Thyroid gland (tissue), 4 donors: ENCODE measurements around the gene FAM53B.

Source experiments
- CTCF ChIP-seq, 6 experiments: fragments of 200-600 bp in 3 of 6; fragments of 450-650 bp in 3 of 6; sonication (generic) in 3 of 6; IDR thresholded peaks; one replicate each; pipeline ENCODE4 v1.5.1; 2016 to 2019; ENCODE audit warnings: antibody characterized with exemption in 6 of 6, mild to moderate bottlenecking in 2 of 6, inconsistent platforms in 1 of 6, moderate library complexity in 1 of 6
- POLR2A ChIP-seq, 2 donors: fragments of 450-650 bp; IDR thresholded peaks; one replicate each; pipeline ENCODE4 v1.6.1; 2017; ENCODE audit warnings: antibody characterized with exemption in 2 of 2, mild to moderate bottlenecking in 2 of 2, moderate library complexity in 1 of 2

- TF ChIP-seq CTCF (IDR thresholded peaks at IDR 0.05) (no peak), POLR2A (IDR thresholded peaks at IDR 0.05) (peak in 1 of 2 donors; percentile 52)
These were observed 119.7 kb downstream of the FAM53B start for GRCh38 chr10:124624466-124624865.
